Type B pancreatic cell (in vitro differentiated cells): Measurements from ENCODE around the gene RABGEF1. TPM values are rescaled to one million over a fixed set of nuclear protein-coding genes. Genes with fewer than 3 reads are reported as not detected.
A peak's percentile ranks its signal among the peaks of the same experiment; 100 is the strongest.
"Not testable (repeated sequence)": the region's sequence is repeated elsewhere in the genome, so short reads cannot be mapped to it uniquely, and the experiment has no call there.

Experiments
- DNase-seq: peaks from one replicate; pipeline ENCODE4 v3.0.0; 2021; ENCODE audit warnings: mixed read lengths; ENCODE audit not compliant: unreplicated experiment; ENCODE audit errors: extremely low spot score
- H3K27ac Mint-ChIP-seq: 2 replicates; pipeline ENCODE4 v1.8.0; 2021; ENCODE audit warnings: mild to moderate bottlenecking, mixed read lengths
- H3K27me3 Mint-ChIP-seq: 2 replicates; pipeline ENCODE4 v1.8.0; 2021; ENCODE audit warnings: mixed read lengths
- H3K36me3 Mint-ChIP-seq: 2 replicates; pipeline ENCODE4 v1.8.0; 2021; ENCODE audit warnings: mixed read lengths
- H3K4me1 Mint-ChIP-seq: one replicate; pipeline ENCODE4 v1.8.0; 2021; ENCODE audit warnings: mixed read lengths; ENCODE audit not compliant: unreplicated experiment
- H3K4me3 Mint-ChIP-seq: 2 replicates; pipeline ENCODE4 v1.8.0; 2021; ENCODE audit warnings: mild to moderate bottlenecking, mixed read lengths
- H3K9me3 Mint-ChIP-seq: 2 replicates; pipeline ENCODE4 v1.8.0; 2021; ENCODE audit warnings: mixed read lengths
- CTCF ChIP-seq: fragments of 200-600 bp; sonication (generic); conservative IDR thresholded peaks from 2 replicates; pipeline ENCODE4 v1.5.0; 2021; ENCODE audit warnings: antibody characterized with exemption, mild to moderate bottlenecking
- total RNA-seq: library from RNA; stranded (reverse); gene quantifications from 2 replicates; pipeline ENCODE4 v1.2.1, GENCODE V29; 2021; ENCODE audit warnings: low replicate concordance

RABGEF1 gene
- total RNA-seq, 1 donor from 2014 or later: 19.6 TPM

- Mint-ChIP-seq H3K27ac (no peak overlapping the region), H3K9me3 (no peaks in the 10 kb centered on the region), H3K4me3 (no peak overlapping the region), H3K4me1 (peaks cover 27% of the 10 kb centered on the region), H3K36me3 (peaks cover 26% of the 10 kb centered on the region), H3K27me3 (no peaks in the 10 kb centered on the region)
- TF ChIP-seq CTCF: no peak
- DNase-seq: no peak
Measured at GRCh38 chr7:66771795-66772194, 31.3 kb downstream of the RABGEF1 start.

- Mint-ChIP-seq H3K4me1 (peaks cover 18% of the 10 kb centered on the region), H3K36me3 (peaks cover 32% of the 10 kb centered on the region)
- H3K9me3 Mint-ChIP-seq, DNase-seq, H3K27ac Mint-ChIP-seq, H3K27me3 Mint-ChIP-seq, H3K4me3 Mint-ChIP-seq: not testable (repeated sequence)
Measured at GRCh38 chr7:66773744-66774143, 33.2 kb downstream of the RABGEF1 start.

GRCh38 chr7:66776383-66776782, 35.9 kb downstream of the RABGEF1 start:
- H3K27me3 Mint-ChIP-seq, DNase-seq, H3K27ac Mint-ChIP-seq, H3K9me3 Mint-ChIP-seq, H3K4me3 Mint-ChIP-seq, H3K4me1 Mint-ChIP-seq: not testable (repeated sequence)
- peak; percentile 46 for TF ChIP-seq CTCF
- peaks cover 29% of the 10 kb centered on the region for H3K36me3 Mint-ChIP-seq

GRCh38 chr7:66776800-66777442, 36.4 kb downstream of the RABGEF1 start:
- no peak for DNase-seq
- Mint-ChIP-seq H3K27me3 (no peaks in the 10 kb centered on the region), H3K27ac (no peak overlapping the region), H3K36me3 (peaks cover 32% of the 10 kb centered on the region), H3K9me3 (no peaks in the 10 kb centered on the region), H3K4me3 (no peak overlapping the region), H3K4me1 (peaks cover 3% of the 10 kb centered on the region)
- no peak for TF ChIP-seq CTCF

GRCh38 chr7:66778201-66778600, 37.7 kb downstream of the RABGEF1 start:
- H3K4me1 Mint-ChIP-seq: no peaks in the 10 kb centered on the region
- H3K4me3 Mint-ChIP-seq: no peak overlapping the region

More at GRCh38 chr7:66778201-66778600, 37.7 kb downstream of the RABGEF1 start:
- Mint-ChIP-seq H3K9me3 (no peaks in the 10 kb centered on the region), H3K36me3 (peaks cover 29% of the 10 kb centered on the region), H3K27ac (peak overlapping the region; percentile 25), H3K27me3 (no peaks in the 10 kb centered on the region)
- TF ChIP-seq CTCF: no peak
- no peak for DNase-seq
